ENCODE measurements around the gene HSPA9. TPM values are rescaled to one million over a fixed set of nuclear protein-coding genes. Genes with fewer than 3 reads are reported as not detected.
"Not testable (repeated sequence)": the region's sequence is repeated elsewhere in the genome, so short reads cannot be mapped to it uniquely, and the experiment has no call there.

Gene HSPA9
- total RNA-seq, 1 donor from 2014 or later, result 170 TPM

DNA sequence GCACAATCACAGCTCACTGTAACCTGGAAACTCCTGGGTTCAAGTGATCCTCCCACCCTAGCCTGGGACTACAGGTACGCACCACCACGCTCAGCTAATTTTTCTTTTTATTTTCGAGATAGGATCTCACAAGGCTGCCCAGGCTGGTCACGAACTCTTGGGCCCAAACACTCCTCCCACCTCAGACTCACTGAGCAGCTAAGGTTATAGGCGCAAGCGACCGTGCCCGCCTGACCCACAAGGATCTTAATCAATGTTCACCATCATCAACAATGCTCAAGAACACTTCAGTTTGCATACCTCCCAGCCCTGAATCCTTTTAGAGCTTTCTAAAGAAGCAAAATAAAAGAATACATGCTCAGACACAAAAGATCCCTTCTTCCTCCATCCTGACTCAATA lies 45.4 kb downstream of the HSPA9 start:
- DNase-seq (ENCODE audit: low spot score), result no peak

DNA sequence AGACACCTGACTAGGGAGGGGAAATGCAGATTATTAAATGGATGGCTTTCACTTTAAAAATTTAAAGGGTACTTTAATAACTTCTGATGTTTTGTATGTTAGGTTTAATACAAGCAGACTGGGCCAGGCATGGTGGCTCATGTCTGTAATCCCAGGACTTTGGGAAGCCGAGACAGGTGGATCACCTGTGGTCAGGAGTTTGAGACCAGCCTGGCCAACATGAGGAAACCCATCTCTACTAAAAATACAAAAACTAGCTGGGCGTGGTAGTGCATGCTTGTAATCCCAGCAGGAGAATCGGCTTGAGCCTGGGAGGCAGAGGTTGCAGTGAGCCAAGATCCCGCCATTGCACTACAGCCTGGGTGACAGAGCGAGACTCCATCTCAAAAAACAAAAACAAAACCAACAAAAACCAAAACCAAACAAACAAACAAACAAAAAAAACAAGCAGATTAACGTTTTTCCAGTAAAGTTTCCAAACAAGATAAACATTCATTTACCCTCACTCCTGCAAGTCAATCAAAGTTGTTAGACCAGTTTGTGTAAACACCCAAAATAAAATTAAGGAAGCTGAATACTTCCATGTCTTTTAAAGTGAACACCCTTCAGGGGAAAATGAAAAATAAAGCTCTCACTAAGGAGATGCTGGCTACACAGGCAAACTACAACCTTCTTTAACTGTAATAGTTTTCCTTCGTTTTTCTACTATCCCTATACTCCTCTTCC lies 46.3 kb downstream of the HSPA9 start:
- DNase-seq (ENCODE audit: low spot score), result no peak

- no peak for DNase-seq (ENCODE audit: low spot score)
These were observed 47.0 kb downstream of the HSPA9 start for GRCh38 chr5:138528208-138528607.

GRCh38 chr5:138527170-138527569 lies 48.0 kb downstream of the HSPA9 start:
- DNase-seq (ENCODE audit: low spot score), result no peak

DNA sequence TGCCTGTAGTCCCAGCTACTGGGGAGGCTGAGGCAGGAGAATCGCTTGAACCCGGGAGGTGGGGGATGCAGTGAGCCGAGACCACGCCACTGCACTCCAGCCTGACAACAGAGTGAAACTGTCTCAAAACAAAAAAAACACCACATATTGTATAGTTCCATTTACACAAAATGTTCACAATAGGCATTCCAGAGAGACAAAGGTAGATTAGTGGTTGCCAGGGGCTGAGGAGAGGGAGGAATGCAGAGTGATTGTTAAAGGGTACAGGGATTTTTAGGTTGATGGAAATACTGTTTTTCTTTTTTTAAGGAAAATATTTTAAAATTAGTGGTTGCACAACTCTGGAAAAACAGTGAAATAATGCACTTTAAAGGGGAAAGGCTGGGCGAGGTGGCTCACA lies 51.8 kb downstream of the HSPA9 start:
- DNase-seq (ENCODE audit: low spot score), result no peak

GRCh38 chr5:138520971-138521370 lies 54.2 kb downstream of the HSPA9 start:
- no peak for DNase-seq (ENCODE audit: low spot score)

- DNase-seq (ENCODE audit: low spot score), result no peak
These were observed 57.8 kb downstream of the HSPA9 start for GRCh38 chr5:138517437-138517836.

DNA sequence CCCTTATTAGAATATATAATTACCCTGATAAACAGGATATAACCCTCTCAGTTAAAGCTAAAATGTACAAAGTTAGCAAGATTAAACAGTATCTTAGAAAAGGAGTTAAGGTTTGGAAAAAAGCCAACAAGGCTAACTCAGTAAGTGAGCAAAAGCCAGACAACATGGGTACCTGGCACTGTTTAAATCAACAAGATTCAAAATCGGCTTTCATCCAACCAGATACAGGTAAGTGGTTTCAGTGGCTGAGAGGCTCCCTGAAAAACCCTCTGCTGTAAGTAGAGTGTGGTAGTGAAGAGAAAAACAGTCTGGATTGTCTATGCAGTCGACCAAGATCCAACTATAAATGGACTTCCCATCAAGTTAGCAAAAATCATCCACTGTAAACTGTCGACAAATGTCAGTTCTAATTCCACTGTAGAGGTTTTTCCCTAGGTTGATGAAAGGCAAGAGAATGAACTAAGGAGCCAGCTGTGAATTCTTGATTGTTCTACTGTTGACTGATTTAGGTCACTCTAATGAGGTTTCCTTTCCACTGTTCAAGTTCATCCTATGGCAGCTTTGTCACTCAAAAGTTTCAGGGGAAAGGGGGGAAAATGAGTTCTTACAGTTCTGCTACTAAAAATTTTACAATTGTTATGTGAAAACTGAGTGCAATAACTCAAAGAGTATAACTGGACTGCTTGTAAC lies 59.5 kb downstream of the HSPA9 start:
- no peak for DNase-seq (ENCODE audit: low spot score)

GRCh38 chr5:138514021-138514420 lies 61.2 kb downstream of the HSPA9 start:
- DNase-seq (ENCODE audit: low spot score), result no peak

DNA sequence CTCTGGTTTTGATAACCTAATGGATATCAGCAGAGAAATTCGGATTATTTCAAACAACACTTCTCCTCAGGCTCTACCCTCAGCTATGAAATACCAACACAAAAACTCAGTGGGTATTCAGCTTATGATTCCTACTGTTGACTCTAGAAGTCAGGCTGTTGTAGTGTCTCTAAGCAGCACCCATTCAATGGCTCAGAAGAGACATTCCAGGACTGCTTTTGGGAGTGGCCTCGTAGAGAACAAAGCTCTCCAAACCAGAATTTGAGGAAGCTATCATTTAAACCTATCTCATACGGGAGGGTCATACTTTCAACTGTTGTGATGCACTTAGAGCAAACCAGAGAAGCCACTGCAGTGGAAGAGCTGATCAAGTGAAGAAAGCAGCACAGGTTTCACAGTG lies 66.2 kb downstream of the HSPA9 start:
- DNase-seq (ENCODE audit: low spot score), result no peak

- not testable (repeated sequence) for DNase-seq (ENCODE audit: low spot score)
These were observed 67.7 kb downstream of the HSPA9 start for GRCh38 chr5:138507485-138507884.

DNA sequence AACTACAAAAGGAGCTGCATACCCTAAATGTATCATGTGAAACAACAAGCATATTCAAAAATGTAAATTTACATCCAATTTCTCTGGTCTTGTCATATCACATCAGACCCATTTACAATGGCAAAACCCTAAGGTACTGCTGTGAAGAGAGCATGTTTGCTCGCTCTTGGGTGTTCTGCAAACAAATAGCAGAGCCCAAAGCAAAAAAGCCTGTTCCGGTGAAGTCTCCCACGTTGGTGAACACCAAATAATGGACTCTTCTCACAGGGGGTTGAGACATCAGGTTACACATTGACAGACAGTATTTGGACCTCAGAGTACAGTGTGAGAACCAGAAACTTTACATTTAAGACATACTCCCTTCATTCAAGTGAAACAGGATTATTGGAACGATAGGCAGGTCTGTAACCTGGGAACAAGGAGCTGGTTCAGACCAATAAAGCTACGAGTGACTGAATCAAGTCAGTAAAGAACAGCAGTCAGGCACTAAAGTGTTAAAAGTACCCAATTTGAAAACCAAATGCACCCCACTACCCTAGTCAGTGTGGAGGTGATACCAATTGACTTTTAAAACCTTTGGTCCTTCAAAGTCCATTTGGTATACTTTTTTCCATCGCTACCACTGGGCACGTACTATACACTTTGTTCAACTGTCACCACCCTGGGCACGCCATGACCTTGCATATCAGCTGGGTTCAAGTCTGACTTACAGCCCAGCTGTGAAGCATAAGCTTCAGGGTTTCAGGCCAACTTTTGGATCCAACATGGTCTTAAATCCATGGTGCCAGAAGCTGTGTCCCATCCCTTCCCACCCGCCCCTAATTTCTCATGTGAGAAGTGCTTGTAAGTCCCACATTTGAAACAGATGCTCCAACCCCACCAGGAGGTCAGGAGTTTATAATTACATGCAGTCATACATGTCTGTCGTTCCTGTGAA lies 68.6 kb downstream of the HSPA9 start:
- no peak for DNase-seq (ENCODE audit: low spot score)

- DNase-seq (ENCODE audit: low spot score), result peak; percentile 26
These were observed 70.4 kb downstream of the HSPA9 start for GRCh38 chr5:138504799-138505198.

Other genes starting within 250 kb of the HSPA9 start
- 0.37 TPM for gene CDC25C, start 243.6 kb downstream of the HSPA9 start, total RNA-seq
- 29.2 TPM for gene FAM53C, start 237.1 kb downstream of the HSPA9 start, total RNA-seq
- 65.8 TPM for gene KDM3B, start 222.7 kb downstream of the HSPA9 start, total RNA-seq
- 7.6 TPM for gene REEP2, start 136.3 kb downstream of the HSPA9 start, total RNA-seq
- gene EGR1, start 109.9 kb downstream of the HSPA9 start, total RNA-seq, result 98.5 TPM
- 63.1 TPM for gene ETF1, start 32.2 kb downstream of the HSPA9 start, total RNA-seq
- gene CTNNA1, start 178.0 kb upstream of the HSPA9 start, total RNA-seq, result 371 TPM

Data from mucosa of gallbladder (tissue), 1 donor.